Measurements from ENCODE around the gene GPC6.

GRCh38 chr13:94172416-94172815 lies 945.8 kb downstream of the GPC6 start:
- TF ChIP-seq CTCF (IDR thresholded peaks at IDR 0.05), result no peak
- TF ChIP-seq POLR2AphosphoS5 (IDR thresholded peaks at IDR 0.05), result no peak
- no peak for TF ChIP-seq EP300 (IDR thresholded peaks at IDR 0.05)
- TF ChIP-seq POLR2A (IDR thresholded peaks at IDR 0.05), result no peak
